ENCODE data around the gene ANKRD13B.
A peak's percentile ranks its signal among the peaks of the same experiment; 100 is the strongest.

ANKRD13B gene

GRCh38 chr17:29582772-29583171 lies 10.2 kb upstream of the ANKRD13B start:
- DNase-seq, result no peak

- no peak for DNase-seq
Observed at GRCh38 chr17:29583324-29584248, 9.3 kb upstream of the ANKRD13B start.

- no peak for DNase-seq
Observed at GRCh38 chr17:29584452-29585079, 8.4 kb upstream of the ANKRD13B start.

GRCh38 chr17:29585080-29585751 lies 7.7 kb upstream of the ANKRD13B start:
- DNase-seq, result no peak

GRCh38 chr17:29586676-29587469 lies 6.1 kb upstream of the ANKRD13B start:
- DNase-seq, result no peak

GRCh38 chr17:29587591-29587990 lies 5.3 kb upstream of the ANKRD13B start:
- no peak for DNase-seq

- no peak for DNase-seq
Observed at GRCh38 chr17:29588017-29588561, 4.8 kb upstream of the ANKRD13B start.

GRCh38 chr17:29588562-29589411 lies 4.1 kb upstream of the ANKRD13B start:
- peak; percentile 10 for DNase-seq

- peak; percentile 59 for DNase-seq
Observed at GRCh38 chr17:29589524-29590410, 3.2 kb upstream of the ANKRD13B start, which contains the start of gene GIT1. Gene GIT1 (minus strand): TSS chr17:29589648. CDS start chr17:29589378, 270 bp downstream.

GRCh38 chr17:29590411-29591145 lies 2.4 kb upstream of the ANKRD13B start:
- peak; percentile 24 for DNase-seq

GRCh38 chr17:29591146-29591736 lies 1.7 kb upstream of the ANKRD13B start:
- peak; percentile 74 for DNase-seq

- DNase-seq, result peak; percentile 81
Observed at GRCh38 chr17:29591737-29592608, 959 bp upstream of the ANKRD13B start.

- no peak for DNase-seq
Observed at GRCh38 chr17:29593591-29594518, 923 bp downstream of the ANKRD13B start.

- DNase-seq, result no peak
Observed at GRCh38 chr17:29594519-29595090, 1.7 kb downstream of the ANKRD13B start.

GRCh38 chr17:29595107-29595942 lies 2.4 kb downstream of the ANKRD13B start:
- DNase-seq, result no peak
